Fibroblast of lung (primary cell): ENCODE data around the gene POLR1A.

ENCODE experiments used
- EZH2 ChIP-seq: IDR thresholded peaks from 2 replicates; pipeline ENCODE4 v1.5.1; 2012; ENCODE audit warnings: low read length, control low read depth, mild to moderate bottlenecking; ENCODE audit errors: missing control alignments
- TF ChIP-seq, protein P1 (sequence below), 2 donors: IDR thresholded peaks in 1 of 2; conservative IDR thresholded peaks in 1 of 2; 1 replicate in 1 of 2; 2 replicates in 1 of 2; pipeline ENCODE4 v1.5.1; 2011 to 2012; ENCODE audit warnings: low read length in 2 of 2, control low read depth in 1 of 2, inconsistent platforms in 1 of 2, low read depth in 1 of 2, mild to moderate bottlenecking in 1 of 2

DNA sequence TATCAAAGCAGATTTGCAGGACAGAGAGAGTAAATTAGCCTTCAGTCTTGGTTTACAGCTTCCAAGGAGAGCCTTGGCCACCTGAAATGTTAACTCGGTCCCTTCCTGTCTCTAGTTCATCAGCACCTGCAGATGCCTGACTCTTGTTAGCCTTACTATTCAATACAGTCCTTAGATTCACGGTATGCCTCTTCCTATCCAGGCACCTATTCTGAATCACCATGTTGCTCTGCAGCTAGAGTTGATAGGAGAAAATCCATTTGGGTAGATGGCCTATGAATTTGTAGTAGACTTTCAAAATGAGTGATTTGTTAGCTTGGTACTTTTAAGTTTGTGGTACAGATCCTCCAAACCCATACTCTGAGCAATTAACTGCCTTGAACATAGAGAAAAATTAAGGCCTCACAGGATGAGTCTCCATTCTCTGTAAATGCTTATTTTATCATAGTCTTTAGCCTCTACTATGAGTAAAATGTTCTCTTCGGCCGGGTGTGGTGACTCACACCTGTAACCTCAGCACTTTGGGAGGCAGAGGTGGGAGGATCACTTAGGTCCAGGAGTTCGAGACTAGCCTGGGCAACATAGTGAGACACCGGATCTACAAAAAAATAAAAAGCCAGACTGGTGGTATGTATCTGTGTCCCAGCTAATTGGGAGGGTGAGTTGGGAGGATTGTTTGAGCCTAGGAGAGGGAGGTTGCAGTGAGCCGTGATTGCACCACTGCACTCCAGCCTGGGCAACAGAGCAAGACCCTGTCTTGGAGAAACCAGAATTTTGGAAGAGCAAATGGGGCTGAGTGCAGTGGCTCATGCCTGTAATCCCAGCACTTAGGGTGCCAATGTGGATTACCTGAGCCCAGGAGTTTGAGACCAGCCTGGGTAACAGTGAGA, 33.3 kb upstream of the POLR1A start:
- TF ChIP-seq, protein P1, sequence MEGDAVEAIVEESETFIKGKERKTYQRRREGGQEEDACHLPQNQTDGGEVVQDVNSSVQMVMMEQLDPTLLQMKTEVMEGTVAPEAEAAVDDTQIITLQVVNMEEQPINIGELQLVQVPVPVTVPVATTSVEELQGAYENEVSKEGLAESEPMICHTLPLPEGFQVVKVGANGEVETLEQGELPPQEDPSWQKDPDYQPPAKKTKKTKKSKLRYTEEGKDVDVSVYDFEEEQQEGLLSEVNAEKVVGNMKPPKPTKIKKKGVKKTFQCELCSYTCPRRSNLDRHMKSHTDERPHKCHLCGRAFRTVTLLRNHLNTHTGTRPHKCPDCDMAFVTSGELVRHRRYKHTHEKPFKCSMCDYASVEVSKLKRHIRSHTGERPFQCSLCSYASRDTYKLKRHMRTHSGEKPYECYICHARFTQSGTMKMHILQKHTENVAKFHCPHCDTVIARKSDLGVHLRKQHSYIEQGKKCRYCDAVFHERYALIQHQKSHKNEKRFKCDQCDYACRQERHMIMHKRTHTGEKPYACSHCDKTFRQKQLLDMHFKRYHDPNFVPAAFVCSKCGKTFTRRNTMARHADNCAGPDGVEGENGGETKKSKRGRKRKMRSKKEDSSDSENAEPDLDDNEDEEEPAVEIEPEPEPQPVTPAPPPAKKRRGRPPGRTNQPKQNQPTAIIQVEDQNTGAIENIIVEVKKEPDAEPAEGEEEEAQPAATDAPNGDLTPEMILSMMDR (conservative IDR thresholded peaks at IDR 0.05 in 1 of 2, IDR thresholded peaks at IDR 0.05 in 1 of 2; ENCODE audit: low read depth in 1 of 2, low read length in 2 of 2) = no peak
- no peak for TF ChIP-seq EZH2
